ENCODE measurements around the gene EDN3. TPM values are rescaled to one million over a fixed set of nuclear protein-coding genes. Genes with fewer than 3 reads are reported as not detected.

Gene EDN3
- total and polyA plus RNA-seq, 2 donors (not counting 3 experiments of a cell fraction or from before 2014, with no cell fraction given), result not detected

DNA sequence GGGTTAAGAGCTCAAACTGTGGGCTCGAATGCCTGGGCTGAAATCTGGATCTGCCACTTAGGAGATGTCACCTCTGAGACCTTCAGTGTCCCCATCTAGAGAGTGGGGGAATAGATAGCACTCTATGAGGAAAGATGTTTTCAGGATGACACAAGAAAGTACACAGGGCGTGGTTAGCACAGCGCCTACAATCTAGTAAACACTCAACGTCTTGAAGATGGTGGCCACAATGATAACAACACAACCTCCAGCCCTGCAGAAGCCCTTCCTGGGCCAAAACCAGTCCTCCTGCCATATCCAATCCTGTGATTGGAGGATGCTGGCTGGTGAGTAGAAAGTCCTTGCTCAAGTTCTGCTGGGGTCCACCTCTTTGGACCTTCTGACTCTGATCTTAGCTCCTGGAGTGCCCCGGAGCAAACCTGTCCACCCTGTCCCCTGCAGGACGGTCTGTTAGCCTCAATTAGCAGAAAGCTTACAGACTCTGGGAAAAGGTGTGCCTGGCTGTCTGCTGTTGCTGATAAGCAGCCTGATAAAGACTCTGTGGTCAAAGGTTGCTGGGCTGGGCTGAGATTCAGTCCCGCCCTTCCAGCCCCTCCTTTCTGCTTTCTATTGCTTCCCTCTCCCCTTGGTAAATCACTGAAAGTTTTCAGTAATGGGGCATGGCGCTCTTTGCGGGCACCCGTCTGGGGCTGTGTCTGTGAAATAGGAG lies 8.2 kb downstream of the EDN3 start:
- H2AFZ ChIP-seq (ENCODE audit: low read depth, low read length), result no peak overlapping the region
- ChIA-PET CTCF (no interaction called here), POLR2A (interaction anchor here (0.5 kb wide), 1 partner anchor 333 kb away, joined by 5 read pairs; no protein-coding TSS in a partner anchor)
- H3K4me2 ChIP-seq (ENCODE audit: insufficient read depth, low read length), result no peak overlapping the region
- H3K36me3 ChIP-seq (ENCODE audit: control insufficient read depth in 2 of 2, extremely low read depth in 1 of 2, insufficient read depth in 2 of 2, low read length in 2 of 2), result no peaks in the 10 kb centered on the region
- H3K27ac ChIP-seq (ENCODE audit: insufficient read depth, low read depth, low read length), result no peak overlapping the region
- intact Hi-C loops (cut with micrococcal nuclease), result no loop called here
- H3K9me3 ChIP-seq (replicated peaks; ENCODE audit: control insufficient read depth, insufficient read depth, low read length), result no peaks in the 10 kb centered on the region
- FAIRE-seq, result no peak
- no peaks in the 10 kb centered on the region for H4K20me1 ChIP-seq (replicated peaks; ENCODE audit: control insufficient read depth, extremely low read depth, insufficient read depth, low read length)
- H3K27me3 ChIP-seq (ENCODE audit: control insufficient read depth in 2 of 2, insufficient read depth in 2 of 2, low read length in 2 of 2), result no peaks in the 10 kb centered on the region
- dilution Hi-C loops (cut with MboI; ENCODE audit: extremely low pct_ligation_motif_present, low sequenced_read_pairs), result no loop called here
- BruUV-seq (replicated peaks), result no TSS peak
- H3K4me1 ChIP-seq (ENCODE audit: control insufficient read depth, extremely low read depth, insufficient read depth, low read length), result no peaks in the 10 kb centered on the region
- no peak for DNase-seq (ENCODE audit: low read depth, low spot score)
- H3K4me3 ChIP-seq (replicated peaks in 1 of 3; ENCODE audit: insufficient read depth in 1 of 3, low read depth in 1 of 3, low read length in 3 of 3), result no peak overlapping the region
- no peak overlapping the region for H3K9ac ChIP-seq (replicated peaks; ENCODE audit: extremely low read depth, insufficient read depth, low read length)
- no peaks in the 10 kb centered on the region for H3K9me1 ChIP-seq (replicated peaks; ENCODE audit: control insufficient read depth, extremely low read depth, insufficient read depth, low read length)
- TF ChIP-seq MYC (IDR thresholded peaks at IDR 0.05; ENCODE audit: low read depth, low read length), result no peak
- no peak for TF ChIP-seq EZH2 (IDR thresholded peaks at IDR 0.05; ENCODE audit: borderline replicate concordance, low read depth, low read length, severe bottlenecking)
- TF ChIP-seq, protein P1, sequence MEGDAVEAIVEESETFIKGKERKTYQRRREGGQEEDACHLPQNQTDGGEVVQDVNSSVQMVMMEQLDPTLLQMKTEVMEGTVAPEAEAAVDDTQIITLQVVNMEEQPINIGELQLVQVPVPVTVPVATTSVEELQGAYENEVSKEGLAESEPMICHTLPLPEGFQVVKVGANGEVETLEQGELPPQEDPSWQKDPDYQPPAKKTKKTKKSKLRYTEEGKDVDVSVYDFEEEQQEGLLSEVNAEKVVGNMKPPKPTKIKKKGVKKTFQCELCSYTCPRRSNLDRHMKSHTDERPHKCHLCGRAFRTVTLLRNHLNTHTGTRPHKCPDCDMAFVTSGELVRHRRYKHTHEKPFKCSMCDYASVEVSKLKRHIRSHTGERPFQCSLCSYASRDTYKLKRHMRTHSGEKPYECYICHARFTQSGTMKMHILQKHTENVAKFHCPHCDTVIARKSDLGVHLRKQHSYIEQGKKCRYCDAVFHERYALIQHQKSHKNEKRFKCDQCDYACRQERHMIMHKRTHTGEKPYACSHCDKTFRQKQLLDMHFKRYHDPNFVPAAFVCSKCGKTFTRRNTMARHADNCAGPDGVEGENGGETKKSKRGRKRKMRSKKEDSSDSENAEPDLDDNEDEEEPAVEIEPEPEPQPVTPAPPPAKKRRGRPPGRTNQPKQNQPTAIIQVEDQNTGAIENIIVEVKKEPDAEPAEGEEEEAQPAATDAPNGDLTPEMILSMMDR (IDR thresholded peaks at IDR 0.05; ENCODE audit: extremely low read depth in 1 of 2, insufficient read depth in 1 of 2, low read depth in 1 of 2, low read length in 2 of 2), result no peak
- TF ChIP-seq FOS (IDR thresholded peaks at IDR 0.05; ENCODE audit: borderline replicate concordance, insufficient read depth, low read length), result no peak
- TF ChIP-seq POLR2AphosphoS5 (IDR thresholded peaks at IDR 0.05; ENCODE audit: insufficient read depth, low read depth, low read length), result no peak
- no peak for TF ChIP-seq GATA2 (IDR thresholded peaks at IDR 0.05; ENCODE audit: insufficient read depth, insufficient read length, low read depth, low read length)
- TF ChIP-seq POLR2A (IDR thresholded peaks at IDR 0.05; ENCODE audit: low read depth, low read length), result no peak
- TF ChIP-seq, protein P2, sequence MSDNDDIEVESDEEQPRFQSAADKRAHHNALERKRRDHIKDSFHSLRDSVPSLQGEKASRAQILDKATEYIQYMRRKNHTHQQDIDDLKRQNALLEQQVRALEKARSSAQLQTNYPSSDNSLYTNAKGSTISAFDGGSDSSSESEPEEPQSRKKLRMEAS (IDR thresholded peaks at IDR 0.05; ENCODE audit: insufficient read depth, insufficient read length), result no peak
- no peak for TF ChIP-seq JUN (IDR thresholded peaks at IDR 0.05; ENCODE audit: borderline replicate concordance, insufficient read depth, insufficient read length, low read depth)
- H3K79me2 ChIP-seq (ENCODE audit: control insufficient read depth, insufficient read depth, low read length), result no peaks in the 10 kb centered on the region

Measured in endothelial cell of umbilical vein (primary cell).